Mesothelial cell of epicardium (in vitro differentiated cells): ENCODE results near the gene ZNF736. TPM values are rescaled to one million over a fixed set of nuclear protein-coding genes. Genes with fewer than 3 reads are reported as not detected.

Source experiments
- DNase-seq, 2 experiments: peaks; one replicate each; pipeline ENCODE4 v3.0.0; 2021; ENCODE audit warnings: low spot score in 2 of 2; ENCODE audit not compliant: unreplicated experiment in 2 of 2
- H3K27ac Mint-ChIP-seq: 2 replicates; pipeline ENCODE4 v1.8.0; 2021; ENCODE audit warnings: mixed read lengths
- H3K27me3 Mint-ChIP-seq: 2 replicates; pipeline ENCODE4 v1.8.0; 2021; ENCODE audit warnings: low read depth, mixed read lengths
- H3K36me3 Mint-ChIP-seq: 2 replicates; pipeline ENCODE4 v1.8.0; 2021; ENCODE audit warnings: mixed read lengths
- H3K4me1 Mint-ChIP-seq: 2 replicates; pipeline ENCODE4 v1.8.0; 2021; ENCODE audit warnings: mixed read lengths
- H3K4me3 Mint-ChIP-seq: 2 replicates; pipeline ENCODE4 v1.8.0; 2021; ENCODE audit warnings: mild to moderate bottlenecking, moderate library complexity, mixed read lengths
- H3K9me3 Mint-ChIP-seq: 2 replicates; pipeline ENCODE4 v1.8.0; 2021; ENCODE audit warnings: mixed read lengths
- CTCF ChIP-seq: fragments of 200-600 bp; sonication (generic); IDR thresholded peaks from one replicate; pipeline ENCODE4 v1.5.0; 2021; ENCODE audit warnings: antibody characterized with exemption; ENCODE audit not compliant: unreplicated experiment
- total RNA-seq: library from RNA; stranded (reverse); gene quantifications from 3 replicates; pipeline ENCODE4 v1.2.1, GENCODE V29; 2021

The ZNF736 gene
- total RNA-seq, 1 donor from 2014 or later: not detected

- no peak for DNase-seq
- Mint-ChIP-seq H3K27ac (no peak overlapping the region), H3K4me1 (no peaks in the 10 kb centered on the region), H3K9me3 (peaks cover 71% of the 10 kb centered on the region), H3K36me3 (peaks cover 3% of the 10 kb centered on the region), H3K4me3 (no peak overlapping the region), H3K27me3 (no peaks in the 10 kb centered on the region)
- no peak for TF ChIP-seq CTCF
Observed at GRCh38 chr7:64300641-64301405, 12.9 kb upstream of the ZNF736 start.

- TF ChIP-seq CTCF: no peak
- Mint-ChIP-seq H3K4me1 (no peaks in the 10 kb centered on the region), H3K36me3 (peaks cover 3% of the 10 kb centered on the region), H3K9me3 (peaks cover 45% of the 10 kb centered on the region), H3K4me3 (no peak overlapping the region), H3K27me3 (no peaks in the 10 kb centered on the region), H3K27ac (no peak overlapping the region)
- no peak for DNase-seq
Observed at GRCh38 chr7:64307254-64308015, 6.3 kb upstream of the ZNF736 start.

- peaks cover 3% of the 10 kb centered on the region for H3K36me3 Mint-ChIP-seq
- H3K9me3 Mint-ChIP-seq: peaks cover 50% of the 10 kb centered on the region
- no peak overlapping the region for H3K27ac Mint-ChIP-seq
- TF ChIP-seq CTCF: no peak
- H3K27me3 Mint-ChIP-seq: no peaks in the 10 kb centered on the region
- no peak for DNase-seq
- H3K4me3 Mint-ChIP-seq: no peak overlapping the region
- no peaks in the 10 kb centered on the region for H3K4me1 Mint-ChIP-seq
Observed at GRCh38 chr7:64308016-64308270, 5.8 kb upstream of the ZNF736 start.

GRCh38 chr7:64310426-64310825 lies 3.3 kb upstream of the ZNF736 start:
- Mint-ChIP-seq H3K36me3 (no peaks in the 10 kb centered on the region), H3K27ac (no peak overlapping the region), H3K4me1 (no peaks in the 10 kb centered on the region), H3K9me3 (peaks cover 50% of the 10 kb centered on the region), H3K27me3 (no peaks in the 10 kb centered on the region), H3K4me3 (no peak overlapping the region)
- DNase-seq: no peak
- TF ChIP-seq CTCF: no peak

GRCh38 chr7:64312826-64313225 lies 935 bp upstream of the ZNF736 start:
- Mint-ChIP-seq H3K27me3 (no peaks in the 10 kb centered on the region), H3K4me3 (no peak overlapping the region), H3K27ac (no peak overlapping the region), H3K9me3 (peaks cover 50% of the 10 kb centered on the region), H3K4me1 (no peaks in the 10 kb centered on the region), H3K36me3 (no peaks in the 10 kb centered on the region)
- no peak for TF ChIP-seq CTCF
- no peak for DNase-seq
